Astrocyte (in vitro differentiated cells and primary cell): ENCODE results near the gene ROPN1.

Experiments
- EZH2 ChIP-seq: IDR thresholded peaks from 2 replicates; pipeline ENCODE4 v1.6.1; 2012; ENCODE audit warnings: mild to moderate bottlenecking, low read length, inconsistent platforms; ENCODE audit not compliant: insufficient read depth
- TF ChIP-seq, protein P1 (sequence below): IDR thresholded peaks from 2 replicates; pipeline ENCODE4 v1.5.1; 2011; ENCODE audit warnings: low read depth, mild to moderate bottlenecking, inconsistent platforms, low read length, moderate library complexity; ENCODE audit not compliant: insufficient read depth

- TF ChIP-seq, protein P1, sequence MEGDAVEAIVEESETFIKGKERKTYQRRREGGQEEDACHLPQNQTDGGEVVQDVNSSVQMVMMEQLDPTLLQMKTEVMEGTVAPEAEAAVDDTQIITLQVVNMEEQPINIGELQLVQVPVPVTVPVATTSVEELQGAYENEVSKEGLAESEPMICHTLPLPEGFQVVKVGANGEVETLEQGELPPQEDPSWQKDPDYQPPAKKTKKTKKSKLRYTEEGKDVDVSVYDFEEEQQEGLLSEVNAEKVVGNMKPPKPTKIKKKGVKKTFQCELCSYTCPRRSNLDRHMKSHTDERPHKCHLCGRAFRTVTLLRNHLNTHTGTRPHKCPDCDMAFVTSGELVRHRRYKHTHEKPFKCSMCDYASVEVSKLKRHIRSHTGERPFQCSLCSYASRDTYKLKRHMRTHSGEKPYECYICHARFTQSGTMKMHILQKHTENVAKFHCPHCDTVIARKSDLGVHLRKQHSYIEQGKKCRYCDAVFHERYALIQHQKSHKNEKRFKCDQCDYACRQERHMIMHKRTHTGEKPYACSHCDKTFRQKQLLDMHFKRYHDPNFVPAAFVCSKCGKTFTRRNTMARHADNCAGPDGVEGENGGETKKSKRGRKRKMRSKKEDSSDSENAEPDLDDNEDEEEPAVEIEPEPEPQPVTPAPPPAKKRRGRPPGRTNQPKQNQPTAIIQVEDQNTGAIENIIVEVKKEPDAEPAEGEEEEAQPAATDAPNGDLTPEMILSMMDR: no peak
- TF ChIP-seq EZH2: no peak
Measured at GRCh38 chr3:123971406-123971805, 20.5 kb downstream of the ROPN1 start.
